D341Med (cell line): ENCODE data around the gene BET1L.
A peak's percentile ranks its signal among the peaks of the same experiment; 100 is the strongest.
"Not testable (repeated sequence)": the region's sequence is repeated elsewhere in the genome, so short reads cannot be mapped to it uniquely, and the experiment has no call there.

Experiments
- DNase-seq: peaks from one replicate; pipeline ENCODE4 v3.0.0; 2012; ENCODE audit warnings: low spot score

BET1L gene

DNA sequence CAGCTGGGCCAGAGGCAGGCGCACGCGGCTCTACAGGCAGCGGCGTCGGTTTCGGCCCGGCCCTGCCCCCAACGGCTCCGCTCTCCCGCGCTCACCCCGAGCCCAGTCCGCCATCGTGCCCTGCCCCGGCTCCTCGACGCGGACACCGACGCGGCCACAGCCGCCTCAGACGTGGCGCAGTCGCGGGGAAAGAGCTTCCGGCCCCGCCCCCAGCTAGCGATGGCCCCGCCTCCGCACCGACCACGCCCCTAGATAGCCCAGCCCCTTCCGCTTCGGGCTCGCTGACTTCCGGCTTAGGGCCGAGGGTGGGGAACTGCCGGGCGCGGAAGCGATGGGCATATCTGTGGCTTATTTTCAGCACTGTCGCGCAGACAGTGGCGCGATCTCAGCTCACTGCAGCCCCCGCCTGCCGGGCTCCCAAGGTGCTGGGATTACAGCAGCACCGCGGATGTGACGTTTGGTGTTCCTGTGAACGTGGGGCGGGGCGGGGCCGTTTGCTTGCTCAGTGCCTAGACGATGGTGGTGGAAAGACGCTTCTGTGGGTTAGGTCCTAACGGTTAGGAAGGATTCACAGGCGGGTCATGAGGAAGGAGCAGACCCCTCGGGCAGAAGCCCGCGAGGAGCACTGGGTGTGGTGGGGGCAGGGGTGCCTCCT lies at the start of gene BET1L, which contains the start of gene RIC8A:
TSS of gene BET1L (minus strand) at position 192 of the 655 bp plus-strand sequence. CDS start at position 114, 78 bp downstream.
TSS of gene RIC8A (plus strand) at position 501 of the 655 bp plus-strand sequence. CDS start 1,147 bp downstream, outside the sequence.
- DNase-seq: peak; percentile 97

- no peak for DNase-seq
These were observed 48.6 kb upstream of the BET1L start for GRCh38 chr11:255816-256215.

DNA sequence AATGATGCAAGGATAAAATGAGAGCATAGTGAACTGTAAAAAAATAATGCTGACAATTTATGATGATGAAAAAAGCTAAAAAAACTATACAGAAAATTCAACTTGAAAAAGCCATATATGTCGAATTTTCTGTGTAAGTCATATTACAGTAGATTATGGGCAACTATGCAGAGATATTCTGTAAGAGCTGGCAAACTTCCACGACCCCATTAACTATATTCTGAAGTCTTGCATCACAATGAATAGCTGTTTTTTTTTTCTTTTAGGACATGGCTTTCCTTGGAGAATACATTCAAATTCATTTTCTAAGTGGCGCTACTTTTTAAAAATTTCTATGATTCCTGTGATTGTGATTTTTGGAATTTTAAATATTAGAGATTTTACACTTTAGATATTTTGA lies 48.0 kb upstream of the BET1L start:
- DNase-seq: no peak

GRCh38 chr11:253886-254270 lies 46.7 kb upstream of the BET1L start:
- no peak for DNase-seq

GRCh38 chr11:253160-253885 lies 46.1 kb upstream of the BET1L start:
- DNase-seq: no peak

- no peak for DNase-seq
These were observed 45.5 kb upstream of the BET1L start for GRCh38 chr11:252666-253065.

DNA sequence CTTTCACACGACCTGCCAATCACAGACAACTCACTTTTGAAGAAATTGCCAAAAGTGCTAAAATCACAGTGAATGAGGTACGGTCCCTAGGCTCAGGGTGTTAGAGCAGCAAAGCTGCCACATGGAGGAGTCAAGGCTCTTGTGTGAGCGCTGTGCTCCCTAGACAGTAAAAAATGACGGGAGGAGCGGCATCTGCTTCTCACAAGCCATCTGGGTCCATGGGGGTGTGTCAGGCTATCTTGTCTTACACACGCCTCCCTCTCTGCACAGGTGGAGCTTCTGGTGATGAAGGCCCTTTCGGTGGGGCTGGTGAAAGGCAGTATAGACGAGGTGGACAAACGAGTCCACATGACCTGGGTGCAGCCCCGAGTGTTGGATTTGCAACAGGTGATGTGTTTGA lies 44.4 kb upstream of the BET1L start:
- DNase-seq: no peak

DNA sequence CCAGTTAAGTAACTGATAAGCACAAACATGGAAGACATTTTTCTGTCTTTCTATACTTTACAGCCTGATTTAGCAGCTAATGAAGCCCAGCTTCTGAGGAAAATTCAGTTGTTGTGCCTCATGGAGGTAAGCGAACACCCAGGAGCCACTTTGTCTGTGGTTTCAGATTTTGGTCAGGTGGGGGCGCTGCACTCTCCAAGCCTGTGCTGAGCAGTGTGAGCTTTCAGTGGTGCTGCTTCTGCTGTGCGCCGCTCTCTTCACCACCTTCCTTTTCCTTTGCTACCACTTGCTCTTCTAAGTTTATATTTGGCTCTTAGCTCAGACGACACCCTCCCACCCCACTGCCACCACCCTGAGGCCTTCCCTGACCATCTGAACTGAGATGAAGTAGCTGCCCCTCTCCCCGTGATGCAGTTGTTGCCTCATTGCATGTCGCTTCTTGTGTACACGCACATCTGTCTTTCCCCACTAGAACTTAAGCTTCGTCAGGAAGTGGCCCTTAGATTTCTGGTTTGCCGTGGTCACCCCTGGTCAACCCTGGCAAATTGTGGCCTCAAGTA lies 43.6 kb upstream of the BET1L start:
- peak; percentile 73 for DNase-seq

DNA sequence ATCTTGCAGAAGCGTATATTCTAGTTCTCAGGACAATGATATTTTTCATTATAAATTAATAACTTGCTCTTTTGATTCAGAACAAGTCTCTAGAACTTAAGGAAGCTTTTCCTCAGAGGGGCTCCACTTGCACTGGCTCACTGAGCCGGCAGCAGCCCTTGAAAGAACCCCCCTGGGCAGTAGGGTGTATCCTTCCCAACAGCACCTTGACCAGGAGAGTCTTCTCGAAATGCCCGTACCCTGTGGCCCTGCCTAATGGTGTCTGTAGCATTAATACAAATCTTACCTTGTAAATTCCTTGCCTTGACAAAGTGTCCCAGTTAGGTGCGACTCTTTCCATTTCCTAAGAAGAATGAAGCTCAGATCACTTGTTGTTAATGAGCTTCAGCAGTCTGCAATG lies 43.1 kb upstream of the BET1L start:
- DNase-seq: no peak

GRCh38 chr11:249062-249461 lies 41.9 kb upstream of the BET1L start:
- no peak for DNase-seq

GRCh38 chr11:244376-244775 lies 37.2 kb upstream of the BET1L start:
- no peak for DNase-seq

GRCh38 chr11:241634-242033 lies 34.4 kb upstream of the BET1L start:
- DNase-seq: no peak

- no peak for DNase-seq
These were observed 33.1 kb upstream of the BET1L start for GRCh38 chr11:240315-240714.

- not testable (repeated sequence) for DNase-seq
These were observed 31.1 kb upstream of the BET1L start for GRCh38 chr11:238346-238745.

DNA sequence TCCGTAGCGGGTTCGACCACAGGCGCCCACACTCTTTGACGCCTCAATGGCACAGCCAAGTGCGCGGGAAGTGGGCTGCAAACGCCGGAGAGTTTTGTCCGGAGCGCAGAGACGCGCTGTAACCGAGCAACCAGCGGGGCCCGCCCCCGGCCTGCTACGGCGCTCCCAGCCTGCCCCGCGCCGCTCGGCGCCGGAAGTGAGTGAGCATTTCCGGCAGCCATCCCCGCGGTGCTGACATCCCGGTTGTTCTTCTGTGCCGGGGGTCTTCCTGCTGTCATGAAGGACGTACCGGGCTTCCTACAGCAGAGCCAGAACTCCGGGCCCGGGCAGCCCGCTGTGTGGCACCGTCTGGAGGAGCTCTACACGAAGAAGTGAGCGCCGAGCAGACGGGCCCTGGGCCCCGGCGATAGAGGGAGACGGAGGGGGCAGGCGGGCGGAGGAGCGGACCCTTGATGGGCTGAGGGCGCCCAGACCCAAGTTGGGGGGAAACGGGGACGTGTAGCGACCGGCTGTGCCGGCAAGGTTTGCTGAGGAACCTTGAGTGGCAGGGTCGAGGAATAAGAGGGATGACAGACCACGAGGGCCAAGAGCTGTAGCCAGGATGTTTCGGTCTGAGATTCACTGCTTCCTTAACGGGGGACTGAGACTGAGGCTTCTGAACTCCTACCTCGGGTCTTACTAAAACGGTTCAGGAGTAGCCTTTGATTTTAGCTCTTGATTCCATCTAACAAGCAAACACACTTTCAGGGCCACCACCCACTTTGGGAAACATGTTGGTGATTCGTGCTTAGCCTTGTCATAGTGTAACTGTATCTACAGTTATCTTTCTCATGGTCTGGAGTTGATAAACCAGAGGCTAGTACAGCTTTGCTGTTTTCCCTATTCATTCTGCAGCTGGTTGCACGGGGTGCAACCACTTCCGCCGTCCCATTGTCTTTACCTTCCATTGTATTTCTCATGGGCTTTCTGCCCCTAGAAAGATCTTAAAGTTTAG lies 29.9 kb upstream of the BET1L start, which contains the start of gene PSMD13:
TSS of gene PSMD13 (plus strand) at position 203 of the 994 bp plus-strand sequence. CDS start at position 277, 74 bp downstream.
- peak; percentile 95 for DNase-seq

GRCh38 chr11:235997-236773 lies 29.0 kb upstream of the BET1L start, which contains the start of gene SIRT3:
TSS of gene SIRT3 (minus strand) at chr11:236342. CDS start at chr11:236328, 14 bp downstream.
- DNase-seq: peak; percentile 98

GRCh38 chr11:235609-235996 lies 28.4 kb upstream of the BET1L start:
- no peak for DNase-seq

DNA sequence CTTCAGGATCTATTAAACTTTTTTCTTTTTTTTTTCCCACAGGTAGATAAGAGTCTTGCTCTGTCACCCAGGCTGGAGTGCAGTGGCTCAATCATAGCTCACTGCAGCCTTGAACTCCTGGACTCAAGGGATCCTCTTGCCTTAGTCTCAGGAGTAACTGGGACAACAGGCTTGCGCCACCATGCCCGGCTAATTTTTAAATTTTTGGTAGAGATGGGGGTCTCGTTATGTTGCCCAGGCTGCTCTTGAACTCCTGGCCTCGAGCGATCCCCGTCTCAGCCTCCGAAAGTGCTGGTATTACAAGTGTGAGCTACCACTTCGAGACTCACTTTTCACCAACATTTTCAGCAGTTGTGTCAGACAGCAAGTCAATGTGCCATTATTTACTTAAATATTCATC lies 28.0 kb upstream of the BET1L start:
- DNase-seq: no peak

DNA sequence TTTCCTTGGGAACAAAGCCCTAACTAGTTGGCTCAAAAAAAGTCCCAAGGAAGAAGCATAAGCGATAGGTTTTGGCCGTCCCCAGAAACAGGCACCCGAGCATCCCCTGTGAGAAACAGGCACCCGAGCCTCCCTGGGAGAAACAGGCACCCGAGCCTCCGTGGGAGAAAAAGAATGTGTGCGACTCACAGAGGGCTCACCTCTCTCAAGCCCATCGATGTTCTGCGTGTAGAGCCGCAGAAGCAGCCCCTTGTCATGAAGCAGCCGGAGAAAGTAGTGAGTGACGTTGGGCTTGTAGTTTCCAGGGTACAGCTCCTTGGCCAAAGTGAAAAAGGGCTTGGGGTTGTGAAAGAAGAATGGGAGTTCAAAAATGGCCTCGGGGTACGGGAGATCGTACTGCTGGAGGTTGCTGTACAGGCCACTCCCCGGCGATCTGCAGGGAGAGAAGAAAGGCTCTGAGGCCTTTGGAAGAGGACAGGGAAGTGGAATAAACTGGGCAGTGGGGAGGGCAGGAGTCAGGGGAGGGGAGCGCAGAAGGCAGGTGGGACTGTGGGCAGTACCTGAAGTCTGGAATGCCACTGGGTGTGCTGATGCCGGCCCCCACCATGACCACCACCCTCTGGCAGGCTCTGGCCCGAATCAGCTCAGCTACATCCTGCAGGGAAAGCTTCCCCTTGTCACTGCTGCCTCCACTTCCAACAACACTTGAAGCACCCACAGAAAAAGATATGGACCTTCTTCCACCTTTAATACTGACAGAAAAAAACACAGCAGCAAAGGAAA lies 25.8 kb upstream of the BET1L start:
- DNase-seq: no peak

- no peak for DNase-seq
These were observed 23.2 kb upstream of the BET1L start for GRCh38 chr11:230431-230830.
